GM19467 (cell line): ENCODE results near the gene S100A14.
A peak's percentile ranks its signal among the peaks of the same experiment; 100 is the strongest.
"Not testable (repeated sequence)": the region's sequence is repeated elsewhere in the genome, so short reads cannot be mapped to it uniquely, and the experiment has no call there.

Experiments
- ATAC-seq: cut with Tn5 transposase; IDR thresholded peaks from one replicate; pipeline ENCODE4 v1.9.1; 2021; ENCODE audit warnings: mild to moderate bottlenecking, moderate library complexity; ENCODE audit not compliant: unreplicated experiment

The S100A14 gene

GRCh38 chr1:153616144-153616916 is at the start of gene S100A14:
TSS of gene S100A14 (minus strand) at chr1:153616325. CDS start at chr1:153615858, 467 bp downstream.
- ATAC-seq: no peak

GRCh38 chr1:153663211-153663610 is 47.1 kb upstream of the S100A14 start:
- ATAC-seq: no peak

GRCh38 chr1:153662269-153662668 is 46.1 kb upstream of the S100A14 start:
- no peak for ATAC-seq

GRCh38 chr1:153661111-153661708 is 45.1 kb upstream of the S100A14 start:
- no peak for ATAC-seq

- ATAC-seq: no peak
Measured at GRCh38 chr1:153659656-153660055, 43.5 kb upstream of the S100A14 start.

GRCh38 chr1:153659175-153659534 is 43.0 kb upstream of the S100A14 start:
- no peak for ATAC-seq

GRCh38 chr1:153658400-153659174 is 42.5 kb upstream of the S100A14 start, which contains the start of gene SNAPIN:
TSS of gene SNAPIN (plus strand) at chr1:153658703. CDS start at chr1:153658744, 41 bp downstream.
- peak; percentile 86 for ATAC-seq

DNA sequence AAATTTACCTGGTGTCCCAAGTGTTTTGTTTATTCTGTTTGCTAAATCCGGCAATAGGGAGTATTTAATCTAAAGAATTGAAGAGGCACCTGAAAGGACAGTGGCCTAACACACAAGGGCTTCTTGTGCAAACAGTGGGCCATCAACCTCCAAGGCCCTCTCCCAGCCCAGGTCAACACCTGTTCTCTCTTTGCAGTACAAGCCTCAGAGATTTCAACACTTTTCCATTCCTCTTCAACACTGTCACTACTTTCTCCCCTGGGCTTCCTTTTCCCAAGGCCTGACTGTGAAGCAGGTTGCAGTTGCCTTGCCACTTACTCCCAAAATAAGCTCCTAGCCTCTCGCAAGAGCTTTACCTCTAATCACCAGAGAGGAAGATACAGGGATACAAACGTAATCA is 39.2 kb upstream of the S100A14 start:
- no peak for ATAC-seq

DNA sequence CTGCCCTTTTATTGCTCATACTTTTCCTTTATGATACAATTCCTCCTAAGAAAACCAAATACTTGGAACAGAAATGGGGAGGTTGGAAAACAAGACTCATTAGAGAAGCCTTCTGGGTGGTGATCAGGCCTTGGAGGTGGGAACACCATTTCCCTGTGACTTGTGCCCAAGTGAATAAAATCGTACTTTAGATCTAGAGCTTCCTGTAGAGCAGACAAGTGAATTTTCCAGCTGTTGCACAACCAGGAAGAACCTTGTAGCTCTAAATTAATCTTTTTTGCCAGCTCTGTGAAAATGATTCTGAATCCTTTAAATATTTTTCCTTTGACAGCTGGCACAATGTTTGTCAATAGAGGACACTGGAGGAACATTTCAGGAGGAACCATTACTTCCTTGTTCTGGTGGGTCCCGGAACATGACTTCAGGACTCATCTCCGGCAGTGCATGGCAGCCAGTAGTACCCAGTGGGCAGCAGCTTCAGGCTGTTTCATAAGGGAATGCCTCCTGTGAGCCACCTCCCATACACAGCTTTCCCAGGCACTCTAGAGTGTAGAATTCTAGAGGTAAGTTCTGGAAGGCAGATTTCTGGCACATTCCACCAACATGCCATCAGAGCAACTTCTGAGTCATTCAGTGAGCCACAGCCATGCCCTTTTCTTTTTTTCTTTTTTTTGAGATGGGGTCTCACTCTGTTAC is 36.8 kb upstream of the S100A14 start:
- no peak for ATAC-seq

GRCh38 chr1:153651771-153652170 is 35.6 kb upstream of the S100A14 start:
- no peak for ATAC-seq

GRCh38 chr1:153649863-153650235 is 33.7 kb upstream of the S100A14 start:
- no peak for ATAC-seq

DNA sequence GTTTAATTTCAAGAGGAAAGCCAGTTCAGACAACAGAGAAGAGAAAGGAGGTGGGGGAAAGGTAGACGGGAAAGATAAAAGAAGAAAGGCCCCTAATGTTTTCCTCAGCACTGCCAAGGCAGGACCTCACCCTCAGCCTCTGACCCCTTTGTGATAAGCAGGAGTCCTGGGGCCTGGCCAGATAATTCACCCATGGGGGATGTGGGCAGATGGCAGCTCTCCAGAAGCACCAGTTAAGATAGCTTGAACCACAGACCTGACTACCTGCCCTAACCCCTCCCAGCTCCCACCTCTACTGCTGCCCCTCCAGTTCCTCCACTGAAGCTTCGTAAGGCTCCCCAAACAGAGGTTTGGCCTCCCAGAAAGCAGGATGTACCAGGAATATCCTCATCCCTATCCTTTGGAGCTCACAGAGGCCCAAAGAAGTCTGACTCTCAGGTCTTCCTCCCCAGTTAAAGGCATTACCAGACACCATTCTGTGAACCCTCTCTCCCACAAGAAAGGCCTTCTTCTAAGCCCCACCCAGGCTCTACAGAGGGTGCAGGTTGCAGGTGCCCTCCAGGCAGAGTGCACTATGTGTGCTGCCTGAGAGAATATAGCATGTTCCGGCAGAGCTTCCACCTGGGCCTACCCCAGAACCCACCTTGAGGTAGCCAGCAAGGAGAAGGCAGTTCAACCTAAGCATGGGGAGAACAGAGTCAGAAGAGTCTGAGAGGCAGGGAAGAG is 33.2 kb upstream of the S100A14 start:
- ATAC-seq: no peak

DNA sequence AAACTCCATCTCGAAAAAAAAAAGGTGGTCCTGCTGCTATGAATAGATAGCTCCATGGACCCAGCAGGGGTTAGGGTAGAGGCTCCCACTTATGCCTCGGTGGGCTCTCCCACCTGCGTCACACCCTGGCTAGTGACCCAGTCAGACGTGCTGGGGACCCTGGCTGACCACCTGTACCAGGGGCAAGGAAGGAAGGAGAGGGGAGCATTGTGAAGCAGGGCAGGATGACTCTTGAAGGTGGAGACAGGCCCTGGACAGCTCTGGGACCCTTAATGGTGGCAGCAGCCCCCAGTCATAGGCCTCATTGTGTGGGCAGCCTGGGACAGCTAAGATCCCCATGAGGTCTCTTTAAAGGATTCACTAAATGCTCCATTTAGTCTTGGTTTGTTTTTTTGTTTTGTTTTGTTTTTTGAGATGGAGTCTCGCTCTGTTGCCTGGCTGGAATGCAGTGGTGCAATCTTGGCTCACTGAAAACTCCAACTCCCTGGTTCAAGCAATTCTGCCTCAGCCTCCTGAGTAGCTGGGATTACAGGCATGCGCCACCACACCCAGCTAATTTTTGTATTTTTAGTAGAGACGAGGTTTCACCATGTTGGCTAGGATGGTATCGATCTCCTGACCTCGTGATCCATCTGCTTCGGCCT is 32.0 kb upstream of the S100A14 start:
- no peak for ATAC-seq

DNA sequence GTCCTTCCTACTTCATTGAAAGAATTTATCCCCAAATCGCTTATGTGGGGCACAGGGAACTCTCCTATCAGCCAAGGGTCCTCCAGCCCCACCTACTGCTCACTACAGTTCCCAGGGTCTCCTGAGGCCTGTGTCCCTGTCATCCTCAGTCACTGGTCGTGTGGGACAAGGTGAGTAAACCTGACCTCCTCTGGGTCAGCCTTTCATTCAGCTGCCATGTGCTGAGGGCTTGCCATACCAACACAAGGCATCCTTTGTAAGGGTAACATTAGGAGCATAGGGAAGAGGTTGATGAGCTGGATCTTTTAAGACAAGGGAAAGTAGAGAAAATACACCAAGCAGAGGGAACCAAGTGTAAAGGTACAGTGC is 31.2 kb upstream of the S100A14 start:
- ATAC-seq: no peak

GRCh38 chr1:153646672-153647345 is 30.7 kb upstream of the S100A14 start:
- ATAC-seq: no peak

- no peak for ATAC-seq
Measured at GRCh38 chr1:153643816-153644215, 27.7 kb upstream of the S100A14 start.

- no peak for ATAC-seq
Measured at GRCh38 chr1:153643100-153643499, 27.0 kb upstream of the S100A14 start.

DNA sequence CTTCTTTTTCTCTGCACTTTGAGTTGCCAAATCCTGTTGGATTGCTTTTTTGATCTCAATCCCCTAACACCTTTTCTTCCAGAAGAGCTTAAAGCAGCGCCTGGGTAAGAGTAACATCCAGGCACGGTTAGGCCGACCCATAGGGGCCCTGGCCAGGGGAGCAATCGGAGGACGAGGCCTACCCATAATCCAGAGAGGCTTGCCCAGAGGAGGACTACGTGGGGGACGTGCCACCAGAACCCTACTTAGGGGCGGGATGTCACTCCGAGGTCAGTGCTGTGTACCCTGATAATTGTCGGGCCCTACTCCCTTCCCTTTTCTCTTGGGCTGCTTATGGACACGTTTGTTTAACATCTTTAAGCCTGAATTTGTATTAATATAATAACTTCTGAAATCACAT is 26.0 kb upstream of the S100A14 start:
- no peak for ATAC-seq

DNA sequence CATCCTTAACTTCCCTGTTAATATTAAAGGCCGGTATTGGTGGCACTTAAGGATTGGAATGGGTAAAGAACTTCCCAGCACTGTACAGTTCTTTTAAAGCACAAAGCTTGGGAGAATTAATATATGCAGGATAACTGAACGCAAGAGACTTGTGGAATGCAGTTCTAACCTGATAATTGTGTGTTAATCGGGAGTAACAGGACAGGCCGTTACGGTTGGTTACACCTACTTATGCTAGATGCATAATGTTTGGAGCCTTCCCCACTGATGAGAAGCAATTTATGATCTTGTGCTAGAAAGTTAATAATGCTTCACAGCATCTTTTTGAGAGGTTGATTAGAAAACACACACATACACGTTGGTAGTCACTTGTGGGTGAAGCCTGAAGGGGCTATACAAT is 24.7 kb upstream of the S100A14 start:
- ATAC-seq: no peak

- not testable (repeated sequence) for ATAC-seq
Measured at GRCh38 chr1:153640213-153640612, 24.1 kb upstream of the S100A14 start.
